Glomerular endothelial cell (primary cell): ENCODE data around the gene PES1. TPM values are rescaled to one million over a fixed set of nuclear protein-coding genes. Genes with fewer than 3 reads are reported as not detected.
"Not testable (repeated sequence)": the region's sequence is repeated elsewhere in the genome, so short reads cannot be mapped to it uniquely, and the experiment has no call there.

Experiments used
- DNase-seq: peaks from one replicate; pipeline ENCODE4 v3.0.0-alpha.2; 2011; ENCODE audit warnings: low read depth, low spot score; ENCODE audit errors: extremely low read depth
- total RNA-seq: library from RNA; depleted of rRNA; stranded (reverse); fragments of >200 nt; gene quantifications from 2 replicates; pipeline ENCODE4 v1.2.3, GENCODE V29; 2015

Gene PES1
- total RNA-seq, result 60.3 and 63.1 TPM in 2 replicates

DNA sequence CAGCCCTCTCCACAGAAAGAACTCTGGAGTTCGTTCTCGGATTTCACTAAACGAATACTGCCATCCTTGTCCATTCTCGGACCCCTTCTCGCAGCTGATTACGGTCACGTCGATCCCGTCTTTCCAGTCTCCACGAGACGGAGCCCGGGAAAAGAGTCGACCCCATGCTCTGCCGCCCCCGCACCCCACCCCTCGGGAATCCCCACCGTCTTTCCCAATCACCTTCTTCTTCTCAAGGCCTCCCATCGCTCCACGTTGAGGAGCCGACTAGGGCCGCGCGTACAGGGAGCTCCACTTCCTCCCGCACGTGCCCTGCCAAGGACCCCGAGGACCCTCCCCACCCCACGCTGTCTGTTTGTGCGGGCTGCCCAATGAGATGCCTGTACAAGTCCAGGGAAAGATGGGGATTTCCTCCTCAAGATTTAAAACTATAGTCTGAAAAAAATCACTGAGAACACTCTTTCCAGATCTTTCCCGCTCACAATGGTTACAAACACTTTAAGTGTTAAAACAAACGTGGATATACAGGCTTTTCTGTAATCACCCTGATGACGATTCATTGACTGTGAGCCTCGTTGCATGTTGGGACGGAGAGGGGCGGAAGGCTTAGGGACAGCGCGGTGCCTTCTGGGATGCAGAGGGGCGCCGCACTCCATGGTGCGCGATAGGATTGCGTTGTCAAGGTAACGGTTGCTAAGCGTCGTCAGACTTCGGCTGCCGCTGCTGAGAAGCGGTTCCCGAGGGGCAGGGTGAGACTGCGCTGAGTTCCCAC, at the start of gene PES1:
TSS of gene PES1 (minus strand) at position 323 of the 772 bp plus-strand sequence. CDS start at position 246, 77 bp downstream.
- DNase-seq, result peak; percentile 93

DNA sequence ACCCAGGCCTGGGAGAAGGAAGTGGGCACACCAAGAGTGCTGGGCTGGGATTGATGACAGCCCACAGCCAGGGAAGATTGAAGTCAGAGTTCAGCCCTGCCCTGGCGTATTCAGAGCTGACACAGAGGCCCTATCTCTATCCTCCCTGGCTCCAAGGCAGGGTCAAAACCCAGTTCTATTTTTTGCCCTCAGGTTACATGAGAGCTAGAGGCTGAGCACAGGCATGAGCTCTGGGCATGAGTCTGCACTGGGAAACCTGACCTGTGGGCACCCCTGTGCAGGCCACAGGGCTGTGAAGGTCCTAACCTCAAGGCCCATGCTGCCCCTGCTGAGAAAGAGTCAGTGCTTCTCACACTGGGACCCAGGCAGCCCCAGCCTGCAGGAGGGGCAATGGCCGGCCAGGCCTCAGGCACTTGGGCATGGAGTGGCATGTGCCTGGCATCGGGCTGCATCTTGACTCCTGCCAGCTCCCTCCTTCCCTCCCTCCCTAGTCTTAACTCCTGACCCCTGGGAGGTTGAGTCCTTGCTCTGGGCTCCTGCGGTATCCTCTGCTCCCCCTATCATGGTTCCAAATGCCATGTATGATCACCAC, 49.2 kb upstream of the PES1 start:
- no peak for DNase-seq

DNA sequence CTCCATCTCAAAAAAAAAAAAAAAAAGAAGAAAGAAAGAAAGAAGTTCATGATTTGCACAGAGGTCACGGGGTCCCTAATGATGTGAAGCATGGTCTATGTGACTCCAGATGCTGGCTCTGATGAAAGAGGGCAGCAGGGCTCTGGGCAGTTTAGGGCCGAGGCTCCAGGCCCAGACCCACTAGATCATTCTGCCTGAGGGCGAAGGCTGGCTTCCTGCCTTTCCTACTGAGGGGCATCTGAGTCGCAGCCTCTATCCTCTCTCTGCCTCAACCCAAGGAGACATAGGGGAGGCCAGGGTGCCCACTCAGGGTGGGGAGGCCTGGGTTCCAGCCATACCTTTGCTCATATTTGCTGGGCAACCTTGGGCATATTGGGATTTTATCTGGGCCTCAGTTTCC, 48.7 kb upstream of the PES1 start:
- DNase-seq, result no peak

DNA sequence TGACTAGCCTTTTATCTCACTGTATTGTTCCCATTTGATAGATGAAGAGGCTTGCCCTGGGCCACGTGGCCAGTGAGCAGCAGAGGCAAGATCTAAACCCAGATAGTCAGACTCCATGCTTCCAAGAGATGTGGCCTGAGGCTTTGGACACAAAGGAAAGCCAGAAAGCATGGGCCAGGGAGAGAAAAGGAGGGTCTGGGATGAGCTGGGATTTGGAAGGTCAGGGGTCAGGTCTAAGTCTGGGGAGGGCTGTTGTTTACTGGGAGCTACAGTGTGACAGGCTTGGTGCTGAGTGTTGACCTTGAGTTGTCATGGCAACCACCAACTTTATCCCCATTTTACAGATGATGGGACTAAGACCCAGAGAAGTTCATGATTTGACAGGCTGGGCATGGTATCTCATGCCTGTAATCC, 46.0 kb upstream of the PES1 start:
- DNase-seq, result no peak

DNA sequence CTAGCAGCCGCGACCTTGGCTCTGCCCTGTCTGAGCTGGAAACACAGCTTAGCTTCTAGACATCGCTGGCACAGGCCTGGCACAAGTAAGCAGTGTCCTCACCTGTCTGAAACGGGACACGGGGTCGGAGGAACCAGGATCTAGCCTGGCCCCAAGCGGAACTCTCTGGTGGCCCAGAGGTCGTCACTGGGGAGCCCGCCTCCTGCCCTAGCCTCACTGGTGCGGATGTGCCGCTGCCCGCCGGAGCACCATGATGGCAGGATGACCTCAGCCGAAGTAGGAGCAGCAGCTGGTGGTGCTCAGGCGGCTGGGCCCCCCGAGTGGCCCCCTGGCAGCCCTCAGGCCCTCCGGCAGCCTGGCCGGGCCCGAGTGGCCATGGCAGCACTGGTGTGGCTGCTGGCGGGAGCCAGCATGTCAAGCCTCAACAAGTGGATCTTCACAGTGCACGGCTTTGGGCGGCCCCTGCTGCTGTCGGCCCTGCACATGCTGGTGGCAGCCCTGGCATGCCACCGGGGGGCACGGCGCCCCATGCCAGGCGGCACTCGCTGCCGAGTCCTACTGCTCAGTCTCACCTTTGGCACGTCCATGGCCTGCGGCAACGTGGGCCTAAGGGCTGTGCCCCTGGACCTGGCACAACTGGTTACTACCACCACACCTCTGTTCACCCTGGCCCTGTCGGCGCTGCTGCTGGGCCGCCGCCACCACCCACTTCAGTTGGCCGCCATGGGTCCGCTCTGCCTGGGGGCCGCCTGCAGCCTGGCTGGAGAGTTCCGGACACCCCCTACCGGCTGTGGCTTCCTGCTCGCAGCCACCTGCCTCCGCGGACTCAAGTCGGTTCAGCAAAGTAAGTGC, 44.7 kb upstream of the PES1 start:
- no peak for DNase-seq

DNA sequence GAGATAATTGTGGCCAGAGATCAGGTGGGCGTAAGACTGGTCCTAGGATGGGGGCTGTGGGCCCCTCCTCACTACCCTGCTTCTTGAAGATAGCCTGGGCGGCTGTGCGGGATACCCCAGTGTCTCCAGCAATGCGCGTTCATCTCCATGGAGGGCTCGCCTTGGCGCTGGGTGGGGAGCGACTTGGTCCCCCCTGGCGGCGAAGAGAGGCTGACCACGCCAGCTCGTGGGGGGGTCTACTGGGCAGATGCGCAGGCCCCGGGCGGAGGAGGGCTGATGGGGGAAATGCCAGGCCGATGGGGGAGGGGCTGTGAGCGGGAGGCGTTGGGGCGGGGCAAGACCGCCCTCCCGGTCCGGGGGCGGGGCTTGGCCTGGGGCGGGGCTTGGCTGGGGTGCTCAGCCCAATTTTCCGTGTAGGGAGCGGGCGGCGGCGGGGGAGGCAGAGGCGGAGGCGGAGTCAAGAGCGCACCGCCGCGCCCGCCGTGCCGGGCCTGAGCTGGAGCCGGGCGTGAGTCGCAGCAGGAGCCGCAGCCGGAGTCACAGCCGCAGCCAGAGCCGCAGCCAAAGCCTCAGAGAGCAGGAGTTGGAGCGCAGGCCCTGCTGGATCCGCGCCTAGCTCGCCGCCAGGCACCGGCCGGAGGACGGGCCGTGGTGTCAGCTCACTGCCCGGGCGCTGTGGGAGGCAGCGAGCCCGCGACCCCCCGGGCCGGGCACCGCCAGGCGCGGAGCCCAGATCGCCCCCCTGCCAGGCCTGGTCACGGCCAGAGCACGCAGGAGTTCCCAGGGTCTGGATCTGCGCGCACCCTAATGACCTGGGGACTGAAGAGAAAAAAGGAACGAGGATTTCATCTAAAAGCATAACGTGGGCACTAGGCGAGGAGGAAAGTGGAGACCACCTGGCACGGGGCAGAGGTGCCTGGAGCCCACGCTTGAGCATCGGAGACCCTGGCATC, 43.8 kb upstream of the PES1 start, which contains the start of gene SLC35E4:
TSS of gene SLC35E4 (plus strand) at position 509 of the 953 bp plus-strand sequence. CDS start 670 bp downstream, outside the sequence.
- DNase-seq, result no peak

DNA sequence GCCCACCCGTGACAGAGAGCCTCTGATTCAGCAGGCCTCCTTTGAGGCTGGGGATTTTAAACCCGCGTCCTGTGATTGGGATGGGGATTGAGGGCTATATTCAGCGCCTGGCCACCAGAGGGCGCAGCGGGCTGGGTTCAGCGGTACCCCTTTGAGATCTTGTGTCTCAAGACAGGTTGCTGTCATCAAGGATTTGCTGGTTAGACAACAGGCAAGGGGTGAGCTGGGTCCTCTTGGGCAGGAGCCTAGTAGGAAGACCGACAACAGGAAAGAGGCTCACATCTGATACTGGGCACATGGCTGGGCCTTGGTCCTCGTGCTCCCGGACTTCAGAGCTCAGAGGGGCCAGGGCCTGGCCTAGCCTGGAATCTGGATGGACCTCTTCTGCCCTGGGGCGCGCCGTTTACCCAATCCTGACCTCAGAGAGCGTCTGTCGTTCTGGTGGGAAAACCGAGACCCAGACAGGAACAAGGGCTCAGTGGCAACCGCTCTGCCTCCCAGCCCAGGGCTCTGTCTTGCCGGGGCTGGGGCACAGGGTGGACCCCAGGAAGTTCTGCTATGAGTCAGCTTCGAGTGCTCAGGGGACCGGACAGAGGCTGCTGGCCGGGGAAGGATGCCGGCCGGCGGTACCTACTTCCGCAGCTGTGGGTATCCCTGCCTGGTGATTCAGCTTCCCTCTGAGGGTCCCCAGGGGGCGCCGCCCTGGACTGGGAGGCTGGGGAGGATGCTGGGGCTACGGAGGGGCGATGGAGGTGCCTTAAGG, 42.9 kb upstream of the PES1 start:
- DNase-seq, result peak; percentile 60

DNA sequence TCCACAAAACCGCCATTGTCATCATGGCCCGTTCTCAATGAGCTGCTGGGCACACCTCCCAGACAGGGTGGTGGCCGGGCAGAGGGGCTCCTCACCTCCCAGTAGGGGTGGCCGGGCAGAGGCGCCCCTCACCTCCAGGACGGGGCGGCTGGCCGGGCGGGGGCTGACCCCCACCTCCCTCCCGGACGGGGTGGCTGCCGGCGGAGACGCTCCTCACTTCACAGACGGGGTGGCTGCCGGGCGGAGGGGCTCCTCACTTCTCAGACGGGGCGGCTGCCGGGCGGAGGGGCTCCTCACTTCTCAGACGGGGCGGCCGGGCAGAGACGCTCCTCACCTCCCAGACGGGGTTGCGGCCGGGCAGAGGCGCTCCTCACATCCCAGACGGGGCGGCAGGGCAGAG, 39.8 kb upstream of the PES1 start:
- DNase-seq, result not testable (repeated sequence)

DNA sequence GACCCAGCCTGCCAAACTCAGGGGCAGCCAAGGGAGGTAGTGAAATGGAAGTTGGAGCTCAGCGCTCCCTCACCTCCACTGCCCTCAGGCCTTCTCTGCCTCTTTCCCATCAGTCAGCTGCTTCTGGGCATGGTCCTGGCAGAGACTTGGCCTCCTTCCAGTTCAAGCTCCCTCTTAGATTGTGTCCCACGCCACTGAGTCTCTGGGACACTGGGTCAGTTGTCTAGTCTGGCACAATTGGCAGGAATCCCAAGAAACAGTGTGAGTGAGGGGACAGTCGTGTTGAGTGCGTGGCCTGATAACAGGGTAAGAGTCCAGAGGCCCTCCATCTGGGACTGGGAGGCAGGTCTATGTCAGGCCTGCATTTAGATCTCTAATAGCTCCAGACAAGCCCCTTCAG, 36.8 kb upstream of the PES1 start:
- DNase-seq, result no peak

DNA sequence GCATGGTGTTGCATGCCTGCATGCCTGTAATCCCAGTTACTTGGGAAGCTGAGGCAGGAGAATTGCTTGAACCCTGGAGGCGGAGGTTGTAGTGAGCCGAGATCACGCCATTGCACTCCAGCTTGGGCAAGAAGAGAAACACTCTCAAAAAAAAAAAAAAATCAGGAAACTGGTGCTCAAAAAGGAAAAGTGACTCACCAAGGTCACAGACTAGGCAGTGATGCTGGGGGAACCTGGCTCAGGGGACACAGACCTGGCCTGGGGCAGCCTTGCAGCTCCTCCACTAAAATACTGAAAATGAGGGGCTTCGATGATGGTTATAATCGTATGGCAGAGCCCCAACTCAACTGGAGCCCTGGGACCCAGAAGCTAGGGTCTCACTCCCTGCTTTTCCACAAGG, 35.8 kb upstream of the PES1 start:
- DNase-seq, result no peak

DNA sequence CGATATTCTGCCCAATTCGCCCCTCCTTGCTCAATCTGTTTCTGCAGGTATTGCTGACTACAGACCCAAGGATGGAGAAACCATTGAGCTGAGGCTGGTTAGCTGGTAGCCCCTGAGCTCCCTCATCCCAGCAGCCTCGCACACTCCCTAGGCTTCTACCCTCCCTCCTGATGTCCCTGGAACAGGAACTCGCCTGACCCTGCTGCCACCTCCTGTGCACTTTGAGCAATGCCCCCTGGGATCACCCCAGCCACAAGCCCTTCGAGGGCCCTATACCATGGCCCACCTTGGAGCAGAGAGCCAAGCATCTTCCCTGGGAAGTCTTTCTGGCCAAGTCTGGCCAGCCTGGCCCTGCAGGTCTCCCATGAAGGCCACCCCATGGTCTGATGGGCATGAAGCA, 34.7 kb upstream of the PES1 start:
- no peak for DNase-seq

DNA sequence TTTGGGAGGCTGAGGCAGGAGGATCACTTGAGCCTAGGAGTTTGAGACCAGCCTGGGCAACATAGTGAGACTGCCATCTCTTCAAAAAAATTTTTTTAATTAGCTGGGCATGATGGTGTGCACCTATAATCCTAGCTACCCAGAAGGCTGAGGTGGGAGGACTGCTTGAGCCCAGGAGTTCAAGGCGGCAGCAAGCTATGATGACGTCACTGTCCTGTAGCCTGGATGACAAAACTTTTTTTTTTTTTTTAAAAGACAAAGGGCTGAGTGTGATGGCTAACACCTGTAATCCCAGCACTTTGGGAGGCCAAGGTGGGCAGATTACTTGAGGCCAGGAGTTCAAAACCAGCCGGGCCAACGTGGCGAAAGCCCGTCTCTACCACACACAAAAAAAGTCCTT, 28.2 kb upstream of the PES1 start:
- DNase-seq, result not testable (repeated sequence)

DNA sequence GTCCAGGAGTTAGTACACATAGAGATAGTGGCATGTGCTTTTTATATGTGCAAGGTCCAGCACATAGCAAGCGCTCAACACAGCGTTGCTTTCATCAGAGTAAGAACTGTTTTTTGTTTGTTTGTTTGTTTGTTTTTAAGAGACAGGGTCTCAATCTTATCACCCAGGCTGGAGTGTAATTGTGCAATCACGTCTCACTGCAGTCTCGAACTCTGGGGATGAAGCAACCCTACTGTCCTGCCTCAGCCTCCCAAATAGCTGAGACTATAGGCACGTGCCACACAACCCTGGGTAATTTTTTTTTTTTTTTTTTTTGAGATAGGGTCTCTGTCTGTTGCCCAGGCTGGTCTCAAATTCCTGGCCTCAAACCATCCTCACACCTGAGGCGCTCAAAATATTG, 26.1 kb upstream of the PES1 start:
- DNase-seq, result no peak

DNA sequence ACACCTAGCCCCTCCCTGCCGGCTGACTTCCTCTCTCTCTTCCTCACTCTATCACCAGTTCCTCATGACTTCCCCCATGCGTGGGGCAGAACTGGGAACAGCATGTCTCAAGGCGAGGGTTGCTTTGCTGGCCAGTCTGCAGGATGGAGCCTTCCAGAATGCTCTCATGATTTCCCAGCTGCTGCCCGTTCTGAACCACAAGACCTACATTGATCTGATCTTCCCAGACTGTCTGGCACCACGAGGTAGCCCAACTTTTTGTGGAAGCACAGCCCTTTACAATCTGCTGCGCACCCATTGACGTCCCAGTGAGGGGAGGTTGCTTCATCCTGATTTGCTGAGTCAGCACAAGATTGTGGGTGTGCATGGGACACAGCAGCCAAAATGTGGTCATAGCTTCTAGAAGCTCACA, 23.8 kb upstream of the PES1 start:
- DNase-seq, result no peak

DNA sequence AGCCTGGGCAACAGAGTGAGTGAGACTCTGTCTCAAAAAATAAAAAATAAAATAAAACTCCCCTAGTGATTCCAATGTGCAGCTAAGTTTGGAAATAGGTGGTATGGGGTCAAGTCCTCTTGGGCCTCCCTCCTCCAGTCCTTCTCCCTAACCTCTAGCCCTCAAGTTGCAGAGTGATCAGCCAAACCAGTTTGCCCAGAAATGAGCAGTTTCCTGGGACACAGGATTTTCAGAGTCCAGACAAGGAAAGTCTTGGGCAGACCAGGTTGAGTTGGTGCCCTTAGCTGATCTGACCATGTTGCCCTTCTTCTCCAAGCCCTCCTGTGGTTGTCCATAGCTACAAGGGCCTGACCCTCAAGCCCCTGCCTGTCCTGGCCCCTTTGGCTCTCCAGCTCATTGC, 23.2 kb upstream of the PES1 start:
- no peak for DNase-seq

DNA sequence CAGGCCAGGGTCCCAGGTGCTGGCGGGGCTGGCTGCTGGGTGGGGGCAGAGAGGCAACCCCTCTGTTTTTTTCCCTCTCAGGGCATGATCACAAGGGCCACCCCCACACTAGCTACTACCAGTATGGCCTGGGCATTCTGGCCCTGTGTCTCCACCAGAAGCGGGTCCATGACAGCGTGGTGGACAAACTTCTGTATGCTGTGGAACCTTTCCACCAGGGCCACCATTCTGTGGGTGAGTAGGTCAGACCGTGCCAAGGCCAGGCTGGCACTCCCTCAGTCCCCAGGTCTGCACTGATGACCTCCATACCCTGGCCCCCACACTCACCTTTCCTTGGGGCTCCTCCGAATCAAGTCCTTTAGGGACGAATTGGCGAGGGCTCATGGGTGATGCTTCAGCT, 22.6 kb upstream of the PES1 start:
- DNase-seq, result no peak

DNA sequence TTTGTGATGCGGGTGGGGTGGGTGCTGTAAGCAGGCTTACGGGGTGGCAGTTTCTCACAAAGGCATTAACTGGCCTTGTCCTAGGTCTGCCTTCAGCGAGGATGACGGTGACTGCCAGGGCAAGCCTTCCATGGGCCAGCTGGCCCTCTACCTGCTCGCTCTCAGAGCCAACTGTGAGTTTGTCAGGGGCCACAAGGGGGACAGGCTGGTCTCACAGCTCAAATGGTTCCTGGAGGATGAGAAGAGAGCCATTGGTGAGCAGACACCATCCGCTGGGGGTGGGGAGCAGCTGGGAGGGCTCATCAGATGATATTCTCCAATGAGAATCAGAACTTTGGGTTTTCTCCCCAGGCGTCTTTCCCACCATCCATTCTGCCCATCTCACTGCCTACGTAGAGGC, 21.1 kb upstream of the PES1 start:
- DNase-seq, result no peak

DNA sequence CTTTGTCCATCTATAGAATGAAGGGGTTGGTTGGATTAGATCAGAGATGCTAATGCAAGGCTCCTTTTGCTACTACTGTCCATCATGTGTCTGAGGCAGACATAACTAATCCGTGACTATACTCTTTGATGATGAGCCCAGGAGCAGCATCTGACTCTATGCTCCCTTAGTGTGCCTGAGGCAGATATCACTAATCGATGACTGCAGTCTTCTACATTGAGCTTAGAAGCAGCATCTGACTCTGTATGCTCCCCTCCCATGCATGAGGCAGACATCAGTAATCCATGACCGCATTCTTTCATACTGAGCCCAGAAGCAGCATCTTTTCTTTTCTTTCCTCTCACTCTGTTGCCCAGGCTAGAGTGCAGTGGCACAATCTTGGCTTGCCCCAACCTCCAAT, 19.5 kb upstream of the PES1 start:
- DNase-seq, result no peak

DNA sequence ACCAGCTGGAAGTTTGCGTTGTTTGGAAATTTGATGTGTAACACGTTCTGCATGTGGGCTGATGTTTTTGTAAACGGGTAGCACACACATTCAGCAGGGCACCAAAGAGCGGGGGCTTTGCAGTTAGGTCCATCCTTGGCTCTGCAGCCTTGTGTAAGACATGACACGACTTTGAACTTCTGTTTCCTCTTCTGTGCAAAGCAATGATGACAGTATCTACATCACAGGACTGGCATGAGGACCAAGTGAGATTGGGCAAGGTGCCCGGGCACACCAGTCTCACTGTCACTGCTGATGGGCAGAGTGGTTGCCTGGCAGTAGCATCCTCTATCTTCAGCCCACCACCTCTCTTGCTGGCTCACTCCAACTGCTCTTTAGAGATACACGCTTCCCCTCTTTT, 18.6 kb upstream of the PES1 start:
- DNase-seq, result no peak
